Measurements from ENCODE around the gene MKRN2.

The MKRN2 gene

DNA sequence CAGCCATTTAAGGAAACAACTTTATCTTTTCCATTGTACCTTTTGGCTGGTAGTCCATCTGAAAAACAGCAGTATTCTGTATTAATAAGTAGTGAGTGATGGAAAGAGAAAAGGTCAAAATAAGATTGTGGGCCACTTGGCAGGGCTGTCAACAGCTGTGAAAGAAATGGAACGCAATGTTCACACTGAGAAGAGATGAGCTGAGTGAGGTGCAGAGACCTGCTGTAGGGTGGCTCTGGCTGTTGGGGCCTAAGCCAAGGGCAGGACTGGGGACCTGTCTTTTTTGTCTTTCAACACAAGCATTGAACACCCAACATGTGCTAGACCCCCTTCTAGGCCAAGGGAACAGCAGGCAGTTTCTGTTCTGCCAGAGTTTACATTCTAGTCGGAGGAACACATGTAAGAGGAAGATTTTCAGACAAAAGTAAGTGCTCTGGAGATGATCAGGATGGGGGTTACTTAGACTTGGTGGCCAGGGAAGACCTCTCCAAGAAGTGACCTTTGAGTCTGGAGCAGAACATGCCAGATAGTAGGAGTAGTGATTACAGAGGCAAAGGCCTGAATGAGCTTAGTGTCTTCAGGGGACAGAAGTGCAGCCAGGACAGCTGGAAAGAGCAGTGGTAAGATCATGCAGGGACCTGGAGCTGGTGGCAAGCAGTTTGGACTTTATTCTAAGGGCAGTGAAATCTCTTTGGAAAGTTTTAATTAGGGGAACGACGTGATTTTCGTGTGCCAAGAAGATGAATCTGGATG, 43.0 kb upstream of the MKRN2 start:
- TF ChIP-seq, protein P1, sequence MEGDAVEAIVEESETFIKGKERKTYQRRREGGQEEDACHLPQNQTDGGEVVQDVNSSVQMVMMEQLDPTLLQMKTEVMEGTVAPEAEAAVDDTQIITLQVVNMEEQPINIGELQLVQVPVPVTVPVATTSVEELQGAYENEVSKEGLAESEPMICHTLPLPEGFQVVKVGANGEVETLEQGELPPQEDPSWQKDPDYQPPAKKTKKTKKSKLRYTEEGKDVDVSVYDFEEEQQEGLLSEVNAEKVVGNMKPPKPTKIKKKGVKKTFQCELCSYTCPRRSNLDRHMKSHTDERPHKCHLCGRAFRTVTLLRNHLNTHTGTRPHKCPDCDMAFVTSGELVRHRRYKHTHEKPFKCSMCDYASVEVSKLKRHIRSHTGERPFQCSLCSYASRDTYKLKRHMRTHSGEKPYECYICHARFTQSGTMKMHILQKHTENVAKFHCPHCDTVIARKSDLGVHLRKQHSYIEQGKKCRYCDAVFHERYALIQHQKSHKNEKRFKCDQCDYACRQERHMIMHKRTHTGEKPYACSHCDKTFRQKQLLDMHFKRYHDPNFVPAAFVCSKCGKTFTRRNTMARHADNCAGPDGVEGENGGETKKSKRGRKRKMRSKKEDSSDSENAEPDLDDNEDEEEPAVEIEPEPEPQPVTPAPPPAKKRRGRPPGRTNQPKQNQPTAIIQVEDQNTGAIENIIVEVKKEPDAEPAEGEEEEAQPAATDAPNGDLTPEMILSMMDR (IDR thresholded peaks at IDR 0.05; ENCODE audit: extremely low read depth, insufficient read depth, missing control alignments): no peak
- in situ Hi-C loops (cut with MboI; ENCODE audit: low pct_unique_long_range_greater_than_20kb, low sequenced_read_pairs, unreplicated experiment): no loop called here
- no peak for DNase-seq (ENCODE audit: low spot score)

GRCh38 chr3:12515631-12516030, 41.3 kb upstream of the MKRN2 start:
- no peak for DNase-seq (ENCODE audit: low spot score)
- in situ Hi-C loops (cut with MboI; ENCODE audit: low pct_unique_long_range_greater_than_20kb, low sequenced_read_pairs, unreplicated experiment): no loop called here
- TF ChIP-seq, protein P1 (IDR thresholded peaks at IDR 0.05; ENCODE audit: extremely low read depth, insufficient read depth, missing control alignments): no peak

DNA sequence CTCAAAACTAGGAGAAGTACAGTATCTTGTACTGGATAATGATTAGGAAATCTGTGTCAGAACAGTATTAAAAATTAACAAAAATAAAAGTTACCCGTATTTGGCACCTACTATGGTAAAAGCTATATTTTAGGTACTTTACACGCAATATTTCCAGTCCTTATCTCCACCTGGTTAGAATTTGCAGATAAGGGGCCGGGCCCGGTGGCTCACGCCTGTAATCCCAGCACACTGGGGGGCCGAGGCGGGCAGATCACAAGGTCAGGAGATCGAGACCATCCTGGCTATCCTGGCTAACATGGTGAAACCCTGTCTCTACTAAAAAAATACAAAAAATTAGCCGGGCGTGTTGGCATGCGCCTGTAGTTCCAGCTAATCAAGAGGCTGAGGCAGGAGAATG, 40.0 kb upstream of the MKRN2 start:
- TF ChIP-seq, protein P1 (IDR thresholded peaks at IDR 0.05; ENCODE audit: extremely low read depth, insufficient read depth, missing control alignments): no peak
- no peak for DNase-seq (ENCODE audit: low spot score)
- in situ Hi-C loops (cut with MboI; ENCODE audit: low pct_unique_long_range_greater_than_20kb, low sequenced_read_pairs, unreplicated experiment): no loop called here

DNA sequence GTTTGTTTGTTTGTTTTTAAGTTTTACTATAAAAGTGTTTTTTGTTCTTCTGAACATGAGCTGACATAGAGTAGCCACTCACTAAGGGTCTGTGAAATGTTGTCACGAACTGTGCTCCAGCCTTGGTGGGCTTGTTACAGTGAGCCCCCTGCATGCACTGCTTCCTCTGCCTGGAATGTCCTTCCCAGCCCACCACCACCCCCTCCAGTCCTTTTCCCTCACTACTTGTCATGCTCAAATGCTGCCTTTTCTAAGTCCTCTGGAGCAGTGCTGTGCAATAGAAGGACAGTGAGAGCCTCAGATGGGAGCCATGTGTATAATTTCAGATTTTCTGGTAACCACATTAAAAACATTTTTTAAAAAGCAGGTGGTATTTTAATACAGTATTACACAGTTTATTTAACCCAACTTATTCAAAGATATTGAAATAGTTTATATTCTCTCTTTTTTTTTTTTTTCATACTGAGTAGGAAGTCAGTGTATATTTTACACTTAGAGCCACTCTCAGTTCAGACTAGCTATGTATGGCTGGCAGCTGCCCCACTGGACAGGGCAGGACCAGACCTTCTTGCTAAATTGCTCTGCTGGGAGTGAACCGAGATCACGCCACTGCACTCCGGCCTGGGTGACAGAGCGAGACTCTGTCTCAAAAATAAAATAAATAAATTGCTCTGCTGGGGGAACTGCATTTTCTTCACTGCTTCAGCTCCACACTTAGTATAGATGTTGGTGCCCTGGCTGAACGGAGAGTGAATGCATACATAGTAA, 38.4 kb upstream of the MKRN2 start:
- TF ChIP-seq, protein P1 (IDR thresholded peaks at IDR 0.05; ENCODE audit: extremely low read depth, insufficient read depth, missing control alignments): no peak
- in situ Hi-C loops (cut with MboI; ENCODE audit: low pct_unique_long_range_greater_than_20kb, low sequenced_read_pairs, unreplicated experiment): no loop called here
- no peak for DNase-seq (ENCODE audit: low spot score)

DNA sequence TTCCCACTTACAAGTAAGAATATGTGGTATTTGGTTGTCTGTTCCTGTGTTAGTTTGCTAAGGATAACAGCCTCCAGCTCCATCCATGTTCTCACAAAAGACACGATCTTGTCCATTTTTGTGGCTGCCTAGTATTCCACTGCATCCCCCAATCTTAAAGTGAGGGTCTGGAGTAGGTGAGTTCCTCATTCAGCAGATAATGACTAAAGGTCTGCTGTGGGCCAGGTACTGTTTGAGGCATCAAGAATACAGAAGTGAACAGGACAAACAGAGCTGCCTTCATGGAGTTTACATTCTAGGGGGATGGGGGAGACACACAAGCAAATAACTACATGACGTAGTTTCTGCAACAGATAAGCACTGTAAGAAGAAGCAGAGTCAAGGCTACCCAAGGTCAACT, 35.9 kb upstream of the MKRN2 start:
- in situ Hi-C loops (cut with MboI; ENCODE audit: low pct_unique_long_range_greater_than_20kb, low sequenced_read_pairs, unreplicated experiment): no loop called here
- no peak for DNase-seq (ENCODE audit: low spot score)
- TF ChIP-seq, protein P1 (IDR thresholded peaks at IDR 0.05; ENCODE audit: extremely low read depth, insufficient read depth, missing control alignments): no peak

DNA sequence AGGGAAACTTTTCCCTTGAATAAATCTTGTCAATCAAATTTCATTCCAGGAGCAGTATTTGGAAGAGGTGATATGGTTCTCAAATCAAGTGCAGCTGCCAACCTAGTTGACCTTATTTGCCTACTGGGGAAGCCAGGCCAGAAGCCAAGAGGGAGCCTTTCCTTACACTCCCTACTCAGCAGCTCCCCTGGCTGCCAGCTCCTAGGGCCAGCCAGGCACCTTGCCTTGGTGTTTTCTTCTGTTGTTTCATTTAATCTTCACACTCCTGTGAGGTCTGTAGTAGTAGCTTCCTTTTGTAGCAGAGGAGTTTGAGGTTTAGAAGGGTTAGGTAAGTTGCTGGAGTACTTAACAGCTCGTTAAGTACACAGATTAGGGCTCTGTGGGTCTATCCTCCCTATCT, 34.2 kb upstream of the MKRN2 start:
- in situ Hi-C loops (cut with MboI; ENCODE audit: low pct_unique_long_range_greater_than_20kb, low sequenced_read_pairs, unreplicated experiment): no loop called here
- TF ChIP-seq, protein P1 (IDR thresholded peaks at IDR 0.05; ENCODE audit: extremely low read depth, insufficient read depth, missing control alignments): no peak
- DNase-seq (ENCODE audit: low spot score): no peak
